ENCODE measurements around the gene CTIF.

CTIF gene

GRCh38 chr18:48766487-48766886 lies 227.7 kb downstream of the CTIF start:
- Mint-ChIP-seq H3K4me3 (no peak overlapping the region), H3K9me3 (no peaks in the 10 kb centered on the region), H3K27ac (no peak overlapping the region), H3K4me1 (no peaks in the 10 kb centered on the region), H3K27me3 (no peaks in the 10 kb centered on the region), H3K36me3 (no peaks in the 10 kb centered on the region)

DNA sequence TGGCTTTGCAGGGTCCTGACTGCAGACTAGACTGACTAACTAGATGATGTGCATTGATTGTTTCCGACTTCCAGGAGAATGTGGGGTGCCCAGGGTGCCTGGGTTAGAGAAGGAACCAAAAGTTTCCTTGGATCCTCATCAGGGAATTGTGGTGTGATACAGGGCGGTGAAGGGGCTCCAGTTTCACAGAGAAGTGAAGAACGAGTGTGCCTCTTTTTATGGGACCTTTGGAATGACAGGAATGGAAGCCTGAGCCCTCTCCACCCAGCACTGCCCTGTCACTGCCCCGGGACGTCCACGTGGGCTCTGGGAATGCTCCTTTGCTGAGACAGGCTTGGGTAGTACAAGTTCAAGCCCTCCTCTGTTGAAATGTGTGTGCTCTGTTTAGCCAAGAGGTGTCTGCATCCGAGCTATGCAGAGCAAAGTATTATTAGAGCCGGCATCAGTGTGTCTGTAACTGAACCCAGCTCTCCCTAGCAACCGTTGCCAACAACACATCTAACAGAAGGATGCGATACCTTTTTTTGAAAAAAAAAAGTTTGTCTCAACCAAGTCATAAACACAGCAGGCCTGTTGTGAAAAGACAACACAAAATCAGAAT lies 228.4 kb downstream of the CTIF start:
- Mint-ChIP-seq H3K4me3 (no peak overlapping the region), H3K27ac (no peak overlapping the region), H3K4me1 (no peaks in the 10 kb centered on the region), H3K9me3 (no peaks in the 10 kb centered on the region), H3K36me3 (no peaks in the 10 kb centered on the region), H3K27me3 (no peaks in the 10 kb centered on the region)

DNA sequence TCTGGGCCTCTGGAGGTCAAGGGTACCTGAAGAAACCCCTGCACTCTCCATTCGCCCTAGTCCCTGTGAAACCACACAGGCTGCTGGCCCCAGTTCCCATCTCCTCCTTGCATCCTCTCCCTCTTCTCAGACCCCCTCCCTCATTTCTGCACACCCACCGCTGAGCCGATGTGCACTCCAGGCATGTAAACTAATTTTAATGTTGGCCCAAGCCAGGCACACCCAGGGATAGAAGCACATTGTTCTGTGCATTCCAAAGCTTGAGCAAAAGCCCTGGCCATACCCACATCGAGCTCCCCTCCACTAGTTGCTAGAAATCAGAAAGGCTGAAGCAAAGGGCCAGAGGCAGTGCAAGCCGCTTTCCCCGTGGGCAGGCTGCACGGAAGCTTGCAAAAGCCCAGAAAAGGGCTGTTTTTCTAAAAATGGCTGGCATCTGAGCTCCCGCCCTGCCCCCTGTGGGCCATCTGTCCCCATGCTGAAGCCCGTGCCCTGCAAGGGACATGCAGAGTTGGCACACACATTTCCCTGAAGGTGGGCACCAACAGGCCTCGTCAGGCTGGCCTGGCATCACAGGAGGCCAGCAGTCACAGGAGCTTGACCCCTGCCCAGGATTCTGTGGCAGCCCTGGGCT lies 230.3 kb downstream of the CTIF start:
- Mint-ChIP-seq H3K4me3 (no peak overlapping the region), H3K4me1 (no peaks in the 10 kb centered on the region), H3K27me3 (no peaks in the 10 kb centered on the region), H3K9me3 (no peaks in the 10 kb centered on the region), H3K27ac (no peak overlapping the region), H3K36me3 (no peaks in the 10 kb centered on the region)

DNA sequence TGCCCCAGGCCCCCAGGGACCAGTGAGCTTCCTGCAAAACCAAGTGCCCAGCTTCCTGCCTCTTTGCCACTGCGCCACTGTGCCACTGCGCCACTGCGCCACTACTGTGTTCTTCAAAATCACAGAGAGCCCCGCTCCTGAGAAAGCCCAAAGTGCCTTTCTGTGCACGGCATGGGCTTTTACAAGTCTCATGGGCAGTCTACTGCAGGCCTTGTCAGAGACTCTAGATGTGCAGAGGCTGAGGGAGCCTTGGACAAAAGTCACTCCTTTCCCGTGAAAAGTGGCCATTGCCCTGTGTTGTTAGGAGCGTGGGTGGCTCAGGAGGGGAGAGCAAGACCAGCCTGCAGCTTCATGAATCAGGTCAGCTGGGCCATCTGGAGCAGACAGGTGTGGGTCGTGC lies 231.4 kb downstream of the CTIF start:
- no peak overlapping the region for H3K4me3 Mint-ChIP-seq
- no peaks in the 10 kb centered on the region for H3K4me1 Mint-ChIP-seq
- H3K36me3 Mint-ChIP-seq: no peaks in the 10 kb centered on the region

DNA sequence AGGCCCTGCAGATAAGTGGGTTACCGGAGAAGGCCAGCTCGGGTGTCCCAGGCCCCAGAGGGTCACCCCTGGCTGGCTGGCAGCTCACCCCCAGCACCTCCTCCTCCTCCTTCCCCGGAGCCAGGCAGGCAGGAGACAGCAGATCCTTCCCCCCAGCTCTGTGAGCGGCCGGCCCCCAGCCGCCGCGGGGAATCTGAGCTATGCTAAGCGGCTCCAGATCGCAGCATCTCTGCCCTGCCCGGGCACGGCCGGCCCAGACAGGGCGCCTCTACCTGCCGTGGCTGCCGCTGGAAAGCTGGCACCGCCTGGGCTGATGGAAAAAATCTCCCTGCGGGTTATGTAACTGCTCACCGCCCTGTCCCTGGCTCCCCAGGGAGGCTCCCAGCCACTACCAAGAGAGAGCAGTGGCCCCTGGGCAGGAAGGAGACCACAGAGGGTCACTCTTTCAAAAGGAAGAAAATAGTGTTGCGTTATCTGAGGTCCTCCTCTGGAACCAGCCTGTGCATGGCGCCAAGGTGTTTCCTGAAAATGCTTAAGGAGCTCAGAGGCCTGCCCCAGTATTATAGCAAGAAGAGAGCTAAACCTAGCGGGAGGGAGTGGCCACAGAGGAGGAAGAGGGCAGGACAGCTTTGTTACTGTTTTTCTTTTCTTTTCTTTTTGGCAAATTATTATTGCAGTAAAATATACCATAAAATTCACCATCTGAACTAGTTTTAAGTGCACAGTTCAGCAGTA lies 233.0 kb downstream of the CTIF start:
- Mint-ChIP-seq H3K36me3 (no peaks in the 10 kb centered on the region), H3K27ac (no peak overlapping the region), H3K4me1 (no peaks in the 10 kb centered on the region), H3K27me3 (no peaks in the 10 kb centered on the region), H3K9me3 (no peaks in the 10 kb centered on the region), H3K4me3 (no peak overlapping the region)

More for the DNA sequence above, 231.4 kb downstream of the CTIF start:
- no peaks in the 10 kb centered on the region for H3K27me3 Mint-ChIP-seq
- no peaks in the 10 kb centered on the region for H3K9me3 Mint-ChIP-seq
- H3K27ac Mint-ChIP-seq: no peak overlapping the region

DNA sequence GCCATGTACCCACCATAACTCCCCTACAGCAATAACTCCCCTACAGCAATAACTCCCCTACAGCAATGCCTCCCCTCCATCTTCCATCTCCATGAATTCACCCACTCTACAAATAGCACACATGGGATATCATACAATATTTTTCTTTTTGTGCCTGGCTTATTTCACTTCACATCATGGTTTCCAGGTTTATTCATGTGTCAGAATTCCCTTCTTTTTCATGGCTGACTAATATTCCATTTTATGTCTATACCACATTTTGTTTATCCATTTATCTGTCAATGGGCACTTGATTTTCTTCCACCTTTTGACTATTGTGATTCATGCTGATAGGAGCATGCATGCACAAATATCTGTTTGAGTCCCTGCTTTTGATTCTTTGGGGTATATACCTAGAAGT lies 233.6 kb downstream of the CTIF start:
- Mint-ChIP-seq H3K36me3 (no peaks in the 10 kb centered on the region), H3K9me3 (no peaks in the 10 kb centered on the region), H3K4me3 (no peak overlapping the region), H3K4me1 (no peaks in the 10 kb centered on the region), H3K27ac (no peak overlapping the region), H3K27me3 (no peaks in the 10 kb centered on the region)

DNA sequence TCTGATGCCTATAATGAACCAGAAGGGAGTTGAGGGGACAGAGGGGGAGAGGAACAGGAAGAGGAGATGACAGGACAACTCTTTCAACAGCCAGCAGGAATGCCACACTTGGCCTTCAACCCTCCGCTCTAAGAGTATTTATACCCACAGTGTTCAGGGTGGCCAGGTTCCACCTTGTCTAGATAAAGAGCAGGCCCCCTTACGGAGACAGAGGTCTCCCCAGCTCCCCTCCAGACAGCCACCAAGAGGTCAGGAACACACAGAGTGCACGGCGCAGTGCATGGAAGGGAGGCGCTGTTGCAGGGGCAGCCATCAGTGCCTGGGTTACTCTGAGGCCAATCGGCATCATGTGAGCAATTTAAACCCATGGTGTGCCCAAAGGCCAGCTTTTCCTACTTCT lies 235.0 kb downstream of the CTIF start:
- Mint-ChIP-seq H3K4me1 (no peaks in the 10 kb centered on the region), H3K9me3 (no peaks in the 10 kb centered on the region), H3K27ac (no peak overlapping the region), H3K36me3 (no peaks in the 10 kb centered on the region), H3K4me3 (no peak overlapping the region), H3K27me3 (no peaks in the 10 kb centered on the region)

DNA sequence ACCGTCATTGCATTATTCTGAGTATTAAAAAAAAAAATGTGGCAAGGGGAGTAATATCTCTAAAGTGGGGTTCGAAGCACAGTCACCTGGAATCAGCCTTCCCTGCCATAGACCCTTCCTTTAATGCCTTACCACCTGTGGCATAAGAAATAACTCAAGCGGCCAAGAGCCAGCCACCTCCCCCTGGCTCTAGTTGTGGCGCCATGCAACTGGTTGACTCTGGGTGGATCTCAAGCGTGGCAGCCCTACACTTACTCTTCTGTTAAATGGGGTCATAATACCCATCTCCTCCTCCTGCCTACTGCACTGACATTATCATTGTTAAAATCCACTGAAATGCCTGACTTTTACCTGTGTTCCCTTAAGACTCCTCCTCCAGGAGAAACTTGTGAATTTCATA lies 236.1 kb downstream of the CTIF start:
- Mint-ChIP-seq H3K27me3 (no peaks in the 10 kb centered on the region), H3K4me1 (no peaks in the 10 kb centered on the region), H3K36me3 (no peaks in the 10 kb centered on the region), H3K4me3 (no peak overlapping the region), H3K27ac (no peak overlapping the region), H3K9me3 (no peaks in the 10 kb centered on the region)

- no peaks in the 10 kb centered on the region for H3K9me3 Mint-ChIP-seq
- no peak overlapping the region for H3K27ac Mint-ChIP-seq
- no peaks in the 10 kb centered on the region for H3K4me1 Mint-ChIP-seq
- no peaks in the 10 kb centered on the region for H3K27me3 Mint-ChIP-seq
- no peaks in the 10 kb centered on the region for H3K36me3 Mint-ChIP-seq
- H3K4me3 Mint-ChIP-seq: no peak overlapping the region
These were observed 236.7 kb downstream of the CTIF start for GRCh38 chr18:48775372-48776155.

DNA sequence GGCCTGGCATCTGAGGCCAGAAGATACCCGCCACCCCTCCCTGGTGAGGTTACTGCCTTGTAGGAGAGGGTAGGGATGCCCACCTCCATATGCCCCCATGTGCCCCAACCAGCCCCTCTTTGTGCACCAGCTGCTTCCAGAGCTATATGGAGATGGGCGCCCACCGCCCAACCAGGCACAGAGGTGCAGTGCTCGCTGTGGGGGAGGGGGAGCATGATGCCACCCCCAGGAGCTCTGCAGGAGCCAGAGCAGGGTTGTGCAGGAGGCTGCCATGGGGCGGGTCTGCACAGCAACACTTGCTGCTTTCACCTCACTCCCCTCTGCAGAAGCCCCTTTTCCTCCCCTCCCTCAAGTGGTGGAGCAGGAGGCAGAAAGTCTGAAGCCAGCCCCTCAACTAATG lies 237.3 kb downstream of the CTIF start:
- no peak overlapping the region for H3K27ac Mint-ChIP-seq
- no peaks in the 10 kb centered on the region for H3K4me1 Mint-ChIP-seq
- H3K27me3 Mint-ChIP-seq: no peaks in the 10 kb centered on the region
- H3K36me3 Mint-ChIP-seq: no peaks in the 10 kb centered on the region
- no peaks in the 10 kb centered on the region for H3K9me3 Mint-ChIP-seq
- H3K4me3 Mint-ChIP-seq: no peak overlapping the region

GRCh38 chr18:48776641-48777025 lies 237.8 kb downstream of the CTIF start:
- H3K4me3 Mint-ChIP-seq: no peak overlapping the region
- no peaks in the 10 kb centered on the region for H3K4me1 Mint-ChIP-seq
- no peaks in the 10 kb centered on the region for H3K36me3 Mint-ChIP-seq
- no peaks in the 10 kb centered on the region for H3K9me3 Mint-ChIP-seq
- H3K27ac Mint-ChIP-seq: no peak overlapping the region
- no peaks in the 10 kb centered on the region for H3K27me3 Mint-ChIP-seq

GRCh38 chr18:48777026-48777743 lies 238.4 kb downstream of the CTIF start:
- Mint-ChIP-seq H3K4me3 (no peak overlapping the region), H3K27me3 (no peaks in the 10 kb centered on the region), H3K36me3 (no peaks in the 10 kb centered on the region), H3K4me1 (no peaks in the 10 kb centered on the region), H3K9me3 (no peaks in the 10 kb centered on the region), H3K27ac (no peak overlapping the region)

GRCh38 chr18:48777744-48778116 lies 238.9 kb downstream of the CTIF start:
- Mint-ChIP-seq H3K27ac (no peak overlapping the region), H3K36me3 (no peaks in the 10 kb centered on the region), H3K4me1 (no peaks in the 10 kb centered on the region), H3K4me3 (no peak overlapping the region), H3K27me3 (no peaks in the 10 kb centered on the region), H3K9me3 (no peaks in the 10 kb centered on the region)

DNA sequence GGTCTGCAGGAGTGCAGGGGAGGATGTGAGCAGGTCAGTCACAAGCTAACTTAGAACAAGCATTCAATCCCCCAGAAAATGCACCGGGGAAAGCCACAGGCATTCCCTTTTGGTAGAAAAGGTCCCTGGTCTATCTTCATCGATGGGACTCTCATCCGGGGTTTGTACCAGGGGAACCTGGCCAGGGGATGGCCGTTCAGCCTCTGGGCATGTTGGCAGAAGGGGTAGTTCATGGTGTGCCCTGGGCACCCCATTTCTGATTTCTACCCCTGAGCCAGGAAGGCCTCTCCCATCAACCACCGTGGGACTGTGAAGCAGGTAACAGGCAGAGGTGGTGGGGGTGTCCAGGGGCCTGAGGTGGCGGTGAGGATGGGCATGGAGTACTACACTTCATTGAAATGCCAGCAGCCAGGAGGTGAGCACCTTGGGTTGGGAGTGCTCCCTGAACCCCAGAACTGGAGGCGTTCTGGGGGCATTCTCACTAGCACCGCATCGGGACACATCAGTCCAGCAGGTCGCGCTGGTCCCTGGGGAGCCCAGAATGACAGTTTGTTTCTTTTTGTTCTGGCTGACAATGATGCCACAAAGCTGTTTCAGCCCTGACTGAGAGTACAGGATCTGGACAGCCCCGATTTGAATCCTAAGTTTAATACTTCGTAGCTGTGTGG lies 239.6 kb downstream of the CTIF start:
- no peaks in the 10 kb centered on the region for H3K4me1 Mint-ChIP-seq
- H3K9me3 Mint-ChIP-seq: no peaks in the 10 kb centered on the region
- H3K27ac Mint-ChIP-seq: no peak overlapping the region
- no peaks in the 10 kb centered on the region for H3K27me3 Mint-ChIP-seq
- no peak overlapping the region for H3K4me3 Mint-ChIP-seq
- H3K36me3 Mint-ChIP-seq: no peaks in the 10 kb centered on the region

DNA sequence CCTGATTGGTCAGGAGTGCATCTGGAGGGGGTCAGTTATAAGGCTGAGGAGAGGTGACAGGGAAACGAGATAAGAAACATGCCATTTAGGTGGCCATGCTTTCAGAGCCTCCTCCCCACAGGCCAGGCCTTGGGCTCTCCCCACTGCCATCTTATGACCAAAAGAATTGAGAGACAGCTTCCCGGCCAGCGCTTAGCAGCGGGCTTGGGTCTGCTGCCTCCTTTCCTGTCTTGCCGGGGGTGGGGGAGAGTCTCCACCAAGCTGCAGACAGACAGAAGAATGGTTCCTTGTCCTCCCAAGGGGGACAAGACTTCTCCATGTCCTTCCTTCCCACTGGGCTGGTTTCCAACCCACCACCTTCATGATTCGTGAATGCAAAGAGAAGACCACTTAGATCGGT lies 240.6 kb downstream of the CTIF start:
- no peaks in the 10 kb centered on the region for H3K36me3 Mint-ChIP-seq
- H3K27ac Mint-ChIP-seq: no peak overlapping the region
- H3K9me3 Mint-ChIP-seq: no peaks in the 10 kb centered on the region
- H3K4me3 Mint-ChIP-seq: no peak overlapping the region
- H3K4me1 Mint-ChIP-seq: no peaks in the 10 kb centered on the region
- H3K27me3 Mint-ChIP-seq: no peaks in the 10 kb centered on the region

Data from activated naive CD4-positive, alpha-beta T cell treated with anti-CD3 and anti-CD28 coated beads, Interleukin-2, amount 50 U/mL, for 24 hours (primary cell).